ENCODE results near the gene IL1RL2.

Gene IL1RL2

GRCh38 chr2:102158011-102158755 lies 28.6 kb upstream of the IL1RL2 start:
- no peak for DNase-seq (ENCODE audit: low spot score)

- DNase-seq (ENCODE audit: low spot score) = no peak
These were observed 27.5 kb upstream of the IL1RL2 start for GRCh38 chr2:102159295-102159694.

DNA sequence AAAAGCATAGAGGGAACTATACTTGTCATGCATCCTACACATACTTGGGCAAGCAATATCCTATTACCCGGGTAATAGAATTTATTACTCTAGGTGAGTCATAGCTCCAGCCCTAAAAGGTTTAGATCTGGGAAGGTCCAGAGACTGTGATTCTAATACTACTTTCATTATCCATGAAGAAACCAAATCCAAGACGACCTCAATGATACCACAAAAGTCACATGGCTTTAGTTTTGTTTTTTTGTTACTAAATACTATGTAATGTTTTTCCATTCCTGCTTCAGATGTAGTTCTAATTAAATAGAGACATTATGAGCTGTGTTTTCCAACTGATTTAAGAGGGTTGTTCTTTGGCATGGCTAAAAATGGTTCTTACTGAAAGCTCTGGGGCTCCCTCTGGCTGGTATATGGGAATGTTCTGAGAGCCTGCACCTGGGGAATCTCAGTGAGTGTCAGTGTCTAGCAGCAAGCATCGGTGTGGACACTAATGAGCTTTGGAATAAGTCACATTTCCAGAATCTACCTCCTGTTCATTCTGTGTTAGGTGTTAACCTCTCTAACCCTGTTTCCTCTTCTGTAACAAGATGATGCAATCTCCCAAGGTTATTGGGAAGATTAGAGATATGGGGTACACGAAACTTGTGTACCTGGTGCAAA lies 20.5 kb upstream of the IL1RL2 start:
- DNase-seq (ENCODE audit: low spot score) = peak; percentile 28

DNA sequence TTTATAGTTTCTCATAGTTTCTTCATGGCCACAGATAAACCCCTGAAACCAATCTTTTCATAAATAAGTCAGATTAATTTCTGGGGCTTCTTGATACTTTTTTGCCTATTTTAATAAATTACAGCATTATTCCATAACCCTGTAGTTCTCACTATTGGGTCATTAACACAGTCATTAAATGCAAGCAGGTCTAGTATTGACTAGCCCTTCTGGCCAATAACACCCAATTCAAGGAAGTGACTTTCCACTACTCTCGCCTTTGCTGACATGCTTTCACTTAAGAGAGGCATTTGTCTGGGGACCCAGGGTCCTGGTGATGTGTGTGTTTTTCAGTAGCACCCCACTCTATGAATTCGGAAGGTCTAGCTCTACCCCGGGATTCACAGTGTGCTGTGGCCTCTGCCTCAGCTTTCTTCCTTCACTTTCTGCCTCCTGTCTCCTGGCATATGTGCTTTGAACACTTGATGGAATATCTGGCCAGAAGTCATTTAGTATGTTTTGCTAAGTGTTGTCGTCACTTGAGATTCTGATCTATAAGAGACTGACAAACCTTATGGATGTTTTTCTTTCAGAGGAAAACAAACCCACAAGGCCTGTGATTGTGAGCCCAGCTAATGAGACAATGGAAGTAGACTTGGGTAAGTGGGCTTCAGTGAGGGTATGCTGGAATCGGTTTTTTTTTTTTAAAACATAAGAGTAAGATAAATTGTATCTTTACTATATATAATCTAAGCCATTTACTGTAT lies 18.6 kb upstream of the IL1RL2 start:
- DNase-seq (ENCODE audit: low spot score) = no peak

GRCh38 chr2:102171946-102172345 lies 14.9 kb upstream of the IL1RL2 start:
- no peak for DNase-seq (ENCODE audit: low spot score)

- no peak for DNase-seq (ENCODE audit: low spot score)
These were observed 14.1 kb upstream of the IL1RL2 start for GRCh38 chr2:102172745-102173144.

DNA sequence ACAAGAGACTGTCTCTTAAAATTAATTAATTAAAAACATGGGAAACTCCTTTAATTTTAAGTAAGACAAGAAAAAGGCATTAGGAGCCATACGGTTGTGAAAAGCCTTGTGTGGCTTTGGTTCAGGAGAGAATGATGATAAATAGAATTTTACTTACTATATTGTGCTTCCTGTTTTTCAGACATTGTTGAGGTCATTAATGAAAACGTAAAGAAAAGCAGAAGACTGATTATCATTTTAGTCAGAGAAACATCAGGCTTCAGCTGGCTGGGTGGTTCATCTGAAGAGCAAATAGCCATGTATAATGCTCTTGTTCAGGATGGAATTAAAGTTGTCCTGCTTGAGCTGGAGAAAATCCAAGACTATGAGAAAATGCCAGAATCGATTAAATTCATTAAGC lies 10.7 kb upstream of the IL1RL2 start:
- DNase-seq (ENCODE audit: low spot score) = no peak

DNA sequence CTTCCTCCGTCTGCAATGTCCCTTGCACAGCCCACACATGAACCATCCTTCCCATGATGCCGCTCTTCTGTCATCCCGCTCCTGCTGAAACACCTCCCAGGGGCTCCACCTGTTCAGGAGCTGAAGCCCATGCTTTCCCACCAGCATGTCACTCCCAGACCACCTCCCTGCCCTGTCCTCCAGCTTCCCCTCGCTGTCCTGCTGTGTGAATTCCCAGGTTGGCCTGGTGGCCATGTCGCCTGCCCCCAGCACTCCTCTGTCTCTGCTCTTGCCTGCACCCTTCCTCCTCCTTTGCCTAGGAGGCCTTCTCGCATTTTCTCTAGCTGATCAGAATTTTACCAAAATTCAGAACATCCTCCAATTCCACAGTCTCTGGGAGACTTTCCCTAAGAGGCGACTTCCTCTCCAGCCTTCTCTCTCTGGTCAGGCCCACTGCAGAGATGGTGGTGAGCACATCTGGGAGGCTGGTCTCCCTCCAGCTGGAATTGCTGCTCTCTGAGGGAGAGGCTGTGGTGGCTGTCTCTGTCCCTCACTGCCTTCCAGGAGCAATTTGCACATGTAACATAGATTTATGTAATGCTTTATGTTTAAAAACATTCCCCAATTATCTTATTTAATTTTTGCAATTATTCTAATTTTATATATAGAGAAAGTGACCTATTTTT lies 8.9 kb upstream of the IL1RL2 start:
- DNase-seq (ENCODE audit: low spot score) = no peak

GRCh38 chr2:102179061-102179460 lies 7.8 kb upstream of the IL1RL2 start:
- DNase-seq (ENCODE audit: low spot score) = no peak

DNA sequence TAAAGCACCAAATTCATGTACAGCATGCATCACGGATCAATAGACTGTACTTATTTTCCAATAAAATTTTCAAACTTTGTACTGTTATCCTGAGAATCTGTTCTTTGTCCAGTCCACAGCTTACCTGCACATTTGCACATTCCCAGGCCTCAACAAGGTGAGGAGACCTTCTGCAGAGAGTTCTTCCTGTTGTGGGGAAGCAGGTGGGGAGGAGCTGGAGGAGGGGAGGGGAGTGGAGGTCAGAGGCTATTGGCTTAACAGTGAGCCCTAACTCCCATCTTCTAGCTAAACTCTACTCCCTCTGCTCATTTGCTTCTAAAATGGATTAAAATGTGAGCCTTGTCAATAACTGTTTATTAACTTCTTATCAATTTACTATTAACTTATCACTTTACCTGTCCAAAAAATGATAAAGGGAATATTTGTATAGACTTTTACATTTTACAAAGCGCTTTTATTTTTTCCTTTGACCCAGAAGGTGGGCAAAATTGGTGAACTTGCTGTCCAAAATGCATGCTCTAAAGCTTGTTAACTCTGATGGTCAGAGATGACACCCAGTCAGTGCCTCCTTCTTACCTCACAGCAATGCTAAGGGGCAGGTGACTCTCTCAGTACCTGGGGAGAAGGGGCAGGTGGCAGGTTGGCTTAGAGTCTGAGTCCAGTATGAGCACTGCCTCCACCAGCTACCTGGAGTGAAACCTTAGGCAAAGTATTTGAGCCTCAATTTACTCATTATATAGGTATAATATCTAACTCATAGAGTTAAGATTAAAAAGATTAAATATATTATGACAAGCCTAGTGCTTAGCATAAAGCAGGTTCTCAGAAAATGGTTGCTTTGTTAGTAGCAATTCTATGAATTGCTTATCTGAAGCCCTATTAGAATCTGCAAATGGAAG lies 6.8 kb upstream of the IL1RL2 start:
- DNase-seq (ENCODE audit: low spot score) = no peak

DNA sequence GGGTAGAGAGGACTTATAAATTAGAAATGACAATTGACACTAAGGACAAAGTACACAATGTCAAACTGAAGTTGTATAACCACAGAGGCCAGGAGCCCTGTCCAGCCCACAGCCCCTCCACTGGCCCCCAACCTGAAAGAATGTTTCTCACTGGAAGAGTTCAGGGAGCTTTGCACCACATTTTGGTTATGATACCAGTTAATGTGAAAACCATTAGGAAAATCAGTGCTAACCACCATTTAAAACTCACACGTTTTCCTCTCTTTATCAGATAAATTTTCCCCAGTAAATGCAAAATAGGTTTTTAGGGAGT lies 6.2 kb upstream of the IL1RL2 start:
- no peak for DNase-seq (ENCODE audit: low spot score)

DNA sequence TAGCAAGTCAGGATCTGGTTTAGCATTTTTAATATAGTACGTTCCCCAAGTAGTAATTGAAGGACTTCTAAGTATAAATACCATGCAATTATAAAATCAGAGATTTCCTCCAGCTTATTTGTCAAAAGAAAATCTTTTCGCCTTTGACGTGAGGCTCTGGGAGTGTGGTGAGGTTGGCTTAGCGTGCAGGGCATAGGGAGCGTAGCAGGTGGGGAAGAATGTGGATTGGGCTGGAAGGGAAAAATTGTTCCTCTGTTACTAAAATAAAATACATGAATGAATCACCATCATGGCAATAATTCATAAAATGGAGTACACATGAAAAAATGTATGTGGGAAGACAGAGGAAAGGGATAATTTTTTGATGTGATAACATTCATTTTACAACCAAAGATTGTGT lies 5.4 kb upstream of the IL1RL2 start:
- DNase-seq (ENCODE audit: low spot score) = no peak

GRCh38 chr2:102181919-102182635 lies 4.7 kb upstream of the IL1RL2 start:
- no peak for DNase-seq (ENCODE audit: low spot score)

- DNase-seq (ENCODE audit: low spot score) = no peak
These were observed 2.8 kb upstream of the IL1RL2 start for GRCh38 chr2:102184018-102184417.

GRCh38 chr2:102184568-102184967 lies 2.3 kb upstream of the IL1RL2 start:
- DNase-seq (ENCODE audit: low spot score) = no peak

DNA sequence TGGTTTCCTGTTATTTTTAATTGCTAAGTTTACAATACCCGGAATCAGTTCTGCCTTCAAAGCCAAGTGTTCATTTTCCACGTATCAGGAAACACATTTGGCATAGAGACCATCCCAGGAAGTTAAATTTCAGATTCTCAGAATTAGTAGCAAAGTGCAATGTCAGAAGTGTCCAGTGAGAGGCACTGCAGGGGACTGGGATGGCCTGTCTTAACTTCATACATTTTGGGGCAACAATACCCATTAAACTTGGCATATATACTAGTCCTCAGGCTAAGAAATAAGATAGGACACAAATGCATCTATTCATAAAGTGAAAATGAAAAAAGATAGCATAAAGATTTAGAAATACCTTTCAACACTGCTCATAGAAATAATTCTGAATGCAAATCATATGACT lies 1.5 kb upstream of the IL1RL2 start:
- DNase-seq (ENCODE audit: low spot score) = no peak

GRCh38 chr2:102187496-102188150 lies 800 bp downstream of the IL1RL2 start:
- no peak for DNase-seq (ENCODE audit: low spot score)

DNA sequence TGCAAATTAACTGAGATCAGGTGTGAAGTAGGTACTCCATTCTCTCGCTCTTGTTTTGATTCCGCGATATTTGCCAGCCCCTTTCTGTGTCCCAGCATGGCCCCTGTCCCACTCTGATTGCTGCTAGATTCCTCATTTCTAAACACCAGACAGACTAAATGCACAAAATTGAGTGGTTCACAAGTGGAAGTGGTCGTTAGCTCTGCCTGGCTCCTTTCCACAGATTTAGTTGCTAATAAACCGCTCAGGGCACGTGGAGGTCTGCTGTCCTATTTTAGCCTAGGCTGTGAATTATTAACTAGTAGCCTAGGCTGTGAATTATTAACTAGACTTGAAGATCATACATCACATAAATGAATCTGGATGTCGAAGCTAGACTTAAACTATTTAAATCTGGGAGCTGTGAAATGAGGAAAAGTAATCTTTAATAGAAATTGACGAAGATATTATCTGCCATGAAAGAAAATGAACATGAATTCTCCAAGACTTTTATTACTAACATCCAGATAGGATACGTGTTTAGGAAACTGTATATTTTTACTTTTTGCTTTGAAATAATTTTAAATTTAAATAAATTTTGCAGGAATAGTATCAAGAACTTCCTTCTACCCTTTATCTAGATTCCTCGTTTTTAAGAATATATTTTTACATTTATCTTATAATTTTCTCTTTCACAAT lies 3.7 kb downstream of the IL1RL2 start:
- DNase-seq (ENCODE audit: low spot score) = no peak

GRCh38 chr2:102191501-102191900 lies 4.7 kb downstream of the IL1RL2 start:
- DNase-seq (ENCODE audit: low spot score) = no peak

- DNase-seq (ENCODE audit: low spot score) = no peak
These were observed 6.3 kb downstream of the IL1RL2 start for GRCh38 chr2:102193074-102193473.

All from hematopoietic multipotent progenitor cell treated with erythropoietin and hydrocortisone succinate and interleukin-3 and kit ligand, for 15 days (in vitro differentiated cells).